GM21447 (cell line): ENCODE measurements around the gene SLAMF1.
"Not testable (repeated sequence)": the region's sequence is repeated elsewhere in the genome, so short reads cannot be mapped to it uniquely, and the experiment has no call there.

Experiments
- ATAC-seq: cut with Tn5 transposase; IDR thresholded peaks from one replicate; pipeline ENCODE4 v1.9.1; 2021; ENCODE audit not compliant: unreplicated experiment

The SLAMF1 gene

GRCh38 chr1:160607011-160607671, 39.7 kb downstream of the SLAMF1 start:
- ATAC-seq, result peak; percentile 65

GRCh38 chr1:160606611-160607010, 40.2 kb downstream of the SLAMF1 start:
- no peak for ATAC-seq

- no peak for ATAC-seq
These were observed 40.9 kb downstream of the SLAMF1 start for GRCh38 chr1:160605792-160606479.

GRCh38 chr1:160605205-160605604, 41.6 kb downstream of the SLAMF1 start:
- no peak for ATAC-seq

GRCh38 chr1:160597705-160598104, 49.1 kb downstream of the SLAMF1 start:
- ATAC-seq, result no peak

GRCh38 chr1:160597051-160597450, 49.8 kb downstream of the SLAMF1 start:
- ATAC-seq, result no peak

GRCh38 chr1:160590488-160590887, 56.4 kb downstream of the SLAMF1 start:
- no peak for ATAC-seq

GRCh38 chr1:160588468-160588867, 58.4 kb downstream of the SLAMF1 start:
- no peak for ATAC-seq

- ATAC-seq, result no peak
These were observed 62.1 kb downstream of the SLAMF1 start for GRCh38 chr1:160584784-160585183.

GRCh38 chr1:160582976-160583375, 63.9 kb downstream of the SLAMF1 start:
- not testable (repeated sequence) for ATAC-seq

GRCh38 chr1:160581961-160582360, 64.9 kb downstream of the SLAMF1 start:
- ATAC-seq, result no peak

GRCh38 chr1:160580221-160580812, 66.5 kb downstream of the SLAMF1 start:
- no peak for ATAC-seq

GRCh38 chr1:160579216-160579701, 67.6 kb downstream of the SLAMF1 start, which contains the start of gene CD84:
Gene CD84, minus strand, starts transcription at chr1:160579496. Its CDS starts 59 bp downstream, at chr1:160579437.
- ATAC-seq, result no peak

GRCh38 chr1:160578525-160579191, 68.2 kb downstream of the SLAMF1 start:
- no peak for ATAC-seq

GRCh38 chr1:160578175-160578524, 68.7 kb downstream of the SLAMF1 start:
- no peak for ATAC-seq

- no peak for ATAC-seq
These were observed 69.2 kb downstream of the SLAMF1 start for GRCh38 chr1:160577671-160578070.

GRCh38 chr1:160576884-160577283, 70.0 kb downstream of the SLAMF1 start:
- no peak for ATAC-seq

- no peak for ATAC-seq
These were observed 70.5 kb downstream of the SLAMF1 start for GRCh38 chr1:160576390-160576789.

GRCh38 chr1:160575112-160575664, 71.7 kb downstream of the SLAMF1 start:
- no peak for ATAC-seq

GRCh38 chr1:160570840-160571239, 76.0 kb downstream of the SLAMF1 start:
- no peak for ATAC-seq

- no peak for ATAC-seq
These were observed 77.0 kb downstream of the SLAMF1 start for GRCh38 chr1:160569806-160570205.
